SU-DHL-6 (cell line): ENCODE measurements around the gene C3orf38.

Source experiments
- H2AFZ ChIP-seq: fragments of 200-600 bp; sonication (generic); 2 replicates; pipeline ENCODE4 v1.6.1; 2014; ENCODE audit warnings: low read depth, mild to moderate bottlenecking, moderate library complexity, mixed read lengths, antibody characterized with exemption, low read length; ENCODE audit not compliant: severe bottlenecking
- H3F3A ChIP-seq: fragments of 200-600 bp; shearing (Covaris generic); 2 replicates; pipeline ENCODE4 v1.6.0; 2016; ENCODE audit warnings: antibody characterized with exemption, mild to moderate bottlenecking; ENCODE audit not compliant: insufficient read depth
- H3K27ac ChIP-seq: fragments of 200-600 bp; sonication (generic); 2 replicates; pipeline ENCODE4 v1.5.1; 2016; ENCODE audit warnings: low read depth, mild to moderate bottlenecking, low read length, moderate library complexity, mixed read lengths
- H3K27me3 ChIP-seq: fragments of 200-600 bp; sonication (generic), shearing (Covaris generic); 2 replicates; pipeline ENCODE4 v1.6.0; 2014; ENCODE audit warnings: mild to moderate bottlenecking, low read length
- H3K36me3 ChIP-seq: fragments of 200-600 bp; sonication (generic); 2 replicates; pipeline ENCODE4 v1.6.1; 2014; ENCODE audit warnings: mild to moderate bottlenecking, low read length, mixed read lengths
- H3K4me2 ChIP-seq: fragments of 300-600, 200-600 bp; shearing (Covaris generic), sonication (generic); 2 replicates; pipeline ENCODE4 v1.6.0; 2014; ENCODE audit warnings: low read length, low read depth, mild to moderate bottlenecking; ENCODE audit not compliant: poor library complexity, severe bottlenecking
- H3K4me3 ChIP-seq: fragments of 200-600 bp; sonication (generic); 2 replicates; pipeline ENCODE4 v1.5.1; 2014; ENCODE audit warnings: antibody characterized with exemption, low read length, mild to moderate bottlenecking, mixed read lengths; ENCODE audit not compliant: insufficient read depth, poor library complexity, severe bottlenecking
- H3K79me2 ChIP-seq: fragments of 200-600 bp; sonication (generic); 2 replicates; pipeline ENCODE4 v1.6.1; 2014; ENCODE audit warnings: mild to moderate bottlenecking, low read length, moderate library complexity; ENCODE audit not compliant: insufficient read depth
- H3K9ac ChIP-seq: fragments of 200-600 bp; sonication (generic); 2 replicates; pipeline ENCODE4 v1.7.0; 2014; ENCODE audit warnings: mild to moderate bottlenecking, low read length
- H3K9me2 ChIP-seq: fragments of 200-600 bp; sonication (generic); replicated peaks from 2 replicates; pipeline ENCODE4 v1.6.1; 2014; ENCODE audit warnings: low read length; ENCODE audit not compliant: insufficient read depth
- H3K9me3 ChIP-seq: fragments of 200-600 bp; sonication (generic); 2 replicates; pipeline ENCODE4 v1.6.1; 2014; ENCODE audit warnings: low read length, mixed read lengths; ENCODE audit not compliant: insufficient read depth
- H4K20me1 ChIP-seq: fragments of 200-600 bp; sonication (generic); 2 replicates; pipeline ENCODE4 v1.6.1; 2014; ENCODE audit warnings: low read depth, mild to moderate bottlenecking, antibody characterized with exemption, low read length, moderate library complexity, mixed read lengths
- CTCF ChIP-seq: fragments of 200-600 bp; sonication (generic); IDR thresholded peaks from one replicate; pipeline ENCODE4 v1.5.1; 2017; ENCODE audit warnings: antibody characterized with exemption, mild to moderate bottlenecking, low read length, moderate library complexity; ENCODE audit not compliant: insufficient read depth, poor library complexity, severe bottlenecking
- EZH2phosphoT487 ChIP-seq: fragments of 200-600 bp; sonication (generic), shearing (Covaris generic); conservative IDR thresholded peaks from 2 replicates; pipeline ENCODE4 v1.6.1; 2018; ENCODE audit warnings: mild to moderate bottlenecking, antibody characterized with exemption, low read length, moderate library complexity, mixed read lengths

Gene C3orf38

GRCh38 chr3:88141458-88142083 lies 8.2 kb upstream of the C3orf38 start:
- TF ChIP-seq EZH2phosphoT487 (no peak), CTCF (no peak)
- H3K27ac ChIP-seq: no peak overlapping the region
- no peak overlapping the region for H3K4me3 ChIP-seq
- no peaks in the 10 kb centered on the region for H3K9me3 ChIP-seq
- H3K9me2 ChIP-seq: no peaks in the 10 kb centered on the region
- H2AFZ ChIP-seq: no peak overlapping the region
- no peaks in the 10 kb centered on the region for H3K27me3 ChIP-seq
- no peak overlapping the region for H3K9ac ChIP-seq
- no peak overlapping the region for H3K4me2 ChIP-seq
- 0 out of 2 replicates have a peak, but pooled peaks cover 6% of the 10 kb centered on the region for H3K79me2 ChIP-seq
- H3K36me3 ChIP-seq: peaks cover 24% of the 10 kb centered on the region
- no peaks in the 10 kb centered on the region for H4K20me1 ChIP-seq
- peaks cover 14% of the 10 kb centered on the region; the same call in 1 of the 2 replicates for H3F3A ChIP-seq

GRCh38 chr3:88142094-88142624 lies 7.6 kb upstream of the C3orf38 start:
- Histone ChIP-seq H3K9me2 (no peaks in the 10 kb centered on the region), H3K79me2 (0 out of 2 replicates have a peak, but pooled peaks cover 6% of the 10 kb centered on the region), H2AFZ (no peak overlapping the region), H3K36me3 (peaks cover 23% of the 10 kb centered on the region), H3K4me3 (no peak overlapping the region), H3K27me3 (no peaks in the 10 kb centered on the region), H3F3A (peaks cover 14% of the 10 kb centered on the region; the same call in 1 of the 2 replicates), H3K9ac (no peak overlapping the region), H4K20me1 (no peaks in the 10 kb centered on the region), H3K4me2 (no peak overlapping the region), H3K27ac (no peak overlapping the region), H3K9me3 (no peaks in the 10 kb centered on the region)
- TF ChIP-seq EZH2phosphoT487 (no peak), CTCF (no peak)

GRCh38 chr3:88147261-88147660 lies 2.5 kb upstream of the C3orf38 start:
- Histone ChIP-seq H3K9me2 (no peaks in the 10 kb centered on the region), H3K4me2 (no peak overlapping the region), H3K27me3 (no peaks in the 10 kb centered on the region), H2AFZ (no peak overlapping the region), H3K4me3 (no peak overlapping the region), H3K36me3 (no peaks in the 10 kb centered on the region), H3F3A (peaks cover 17% of the 10 kb centered on the region; the same call in 1 of the 2 replicates), H3K79me2 (peaks cover 43% of the 10 kb centered on the region), H3K9me3 (no peaks in the 10 kb centered on the region), H3K27ac (no peak overlapping the region), H4K20me1 (peaks cover 5% of the 10 kb centered on the region; the same call in 1 of the 2 replicates), H3K9ac (no peak overlapping the region)
- no peak for TF ChIP-seq EZH2phosphoT487
- TF ChIP-seq CTCF: no peak
